HG03060 (cell line): ENCODE results near the gene RAPGEF2.
"Not testable (repeated sequence)": the region's sequence is repeated elsewhere in the genome, so short reads cannot be mapped to it uniquely, and the experiment has no call there.

Experiments used
- ATAC-seq: cut with Tn5 transposase; IDR thresholded peaks from one replicate; pipeline ENCODE4 v1.9.1; 2021; ENCODE audit warnings: low read depth, moderate number of reproducible peaks; ENCODE audit not compliant: unreplicated experiment

Gene RAPGEF2

GRCh38 chr4:159349332-159349731 lies 246.5 kb downstream of the RAPGEF2 start:
- no peak for ATAC-seq

GRCh38 chr4:159352609-159353008 lies 249.7 kb downstream of the RAPGEF2 start:
- no peak for ATAC-seq

DNA sequence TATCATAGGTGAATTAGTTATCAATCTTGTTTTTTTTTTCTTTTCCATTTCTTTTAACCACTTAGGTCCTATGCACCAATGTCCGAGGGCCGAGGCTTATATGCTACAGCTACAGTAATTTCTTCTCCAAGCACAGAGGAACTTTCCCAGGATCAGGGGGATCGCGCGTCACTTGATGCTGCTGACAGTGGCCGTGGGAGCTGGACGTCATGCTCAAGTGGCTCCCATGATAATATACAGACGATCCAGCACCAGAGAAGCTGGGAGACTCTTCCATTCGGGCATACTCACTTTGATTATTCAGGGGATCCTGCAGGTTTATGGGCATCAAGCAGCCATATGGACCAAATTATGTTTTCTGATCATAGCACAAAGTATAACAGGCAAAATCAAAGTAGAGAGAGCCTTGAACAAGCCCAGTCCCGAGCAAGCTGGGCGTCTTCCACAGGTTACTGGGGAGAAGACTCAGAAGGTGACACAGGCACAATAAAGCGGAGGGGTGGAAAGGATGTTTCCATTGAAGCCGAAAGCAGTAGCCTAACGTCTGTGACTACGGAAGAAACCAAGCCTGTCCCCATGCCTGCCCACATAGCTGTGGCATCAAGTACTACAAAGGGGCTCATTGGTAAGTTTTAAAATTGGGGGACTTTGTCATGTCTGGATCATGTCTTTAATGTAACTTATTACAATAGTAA lies 250.7 kb downstream of the RAPGEF2 start:
- ATAC-seq: no peak

DNA sequence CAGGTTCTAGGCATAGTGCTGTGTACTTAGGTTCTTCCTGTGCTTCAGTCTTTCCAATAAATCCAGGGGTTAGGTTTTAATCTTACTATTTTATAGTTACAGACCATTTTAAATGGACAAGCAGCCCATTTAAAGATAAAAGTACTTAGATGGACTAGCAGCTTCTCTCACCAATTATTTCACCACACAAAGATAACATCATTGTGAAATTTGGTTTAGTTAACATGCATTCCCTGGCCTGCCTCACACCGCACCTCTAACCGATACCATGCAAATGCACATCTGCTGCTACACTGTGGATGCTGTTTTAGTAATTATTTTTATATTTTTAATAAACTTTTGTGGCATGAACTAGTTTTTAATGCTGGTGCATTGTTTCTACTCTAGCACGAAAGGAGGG lies 252.6 kb downstream of the RAPGEF2 start:
- no peak for ATAC-seq

GRCh38 chr4:159357350-159357749 lies 254.5 kb downstream of the RAPGEF2 start:
- no peak for ATAC-seq

GRCh38 chr4:159358226-159358625 lies 255.3 kb downstream of the RAPGEF2 start:
- ATAC-seq: no peak

DNA sequence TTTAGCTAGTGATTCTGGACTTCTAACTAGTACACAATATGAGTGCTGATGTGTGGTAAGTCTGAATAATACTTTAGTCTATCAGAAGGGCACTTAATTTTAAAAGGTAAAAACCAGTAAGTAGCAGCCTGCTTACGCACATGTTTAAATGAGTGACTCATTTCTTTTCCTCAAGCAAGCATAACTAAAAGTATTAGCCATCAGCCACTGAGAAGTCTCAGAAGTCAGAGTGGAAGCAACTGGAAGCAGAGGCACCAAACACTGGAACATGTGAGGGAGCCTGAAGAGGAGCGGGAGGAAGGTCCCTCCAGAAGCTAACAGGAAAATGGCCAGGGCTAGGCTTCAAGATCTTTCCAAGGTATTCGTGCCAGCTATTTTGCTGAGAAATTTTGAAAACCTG lies 257.7 kb downstream of the RAPGEF2 start:
- ATAC-seq: no peak

GRCh38 chr4:159363361-159363760 lies 260.5 kb downstream of the RAPGEF2 start:
- no peak for ATAC-seq

DNA sequence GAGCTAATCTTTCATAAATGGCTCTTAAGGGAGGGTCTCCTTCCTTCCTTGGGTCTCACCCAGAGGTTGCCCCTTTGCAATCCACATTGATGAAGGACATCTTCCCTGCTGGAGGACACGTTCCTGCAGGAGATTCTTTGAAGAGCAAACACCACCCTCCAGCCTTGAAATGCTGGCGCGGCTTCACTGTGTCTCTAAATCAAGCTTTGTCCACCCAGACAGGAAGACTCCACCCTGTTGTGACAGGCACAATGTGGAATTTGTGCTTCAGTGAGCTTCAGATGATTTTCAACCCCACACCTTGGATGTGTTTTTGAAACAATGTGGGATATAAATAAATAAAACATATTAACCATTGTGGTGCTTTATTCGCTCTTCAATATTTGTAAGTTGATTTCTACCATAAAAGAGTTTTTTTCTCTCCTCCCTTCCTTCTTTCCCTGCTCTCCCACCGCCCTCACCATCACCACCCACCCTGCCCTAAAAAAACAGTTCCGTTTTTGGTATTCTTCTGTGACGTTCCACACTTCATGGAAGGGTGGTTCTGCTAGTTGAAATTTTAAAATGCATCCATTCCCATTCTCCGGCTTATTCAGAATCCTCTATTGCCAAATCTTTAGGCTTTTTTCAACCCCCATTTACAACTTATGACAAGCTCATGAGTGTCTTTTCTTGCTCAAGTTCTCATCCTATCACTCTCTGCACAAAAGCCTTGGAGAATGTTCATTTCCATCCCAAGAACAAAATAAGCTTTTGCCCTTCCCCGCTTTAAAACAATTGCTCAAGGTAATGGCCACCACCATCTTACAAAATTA lies 264.3 kb downstream of the RAPGEF2 start:
- ATAC-seq: no peak

- peak; percentile 61 for ATAC-seq
These were observed 264.9 kb downstream of the RAPGEF2 start for GRCh38 chr4:159367781-159368080.

DNA sequence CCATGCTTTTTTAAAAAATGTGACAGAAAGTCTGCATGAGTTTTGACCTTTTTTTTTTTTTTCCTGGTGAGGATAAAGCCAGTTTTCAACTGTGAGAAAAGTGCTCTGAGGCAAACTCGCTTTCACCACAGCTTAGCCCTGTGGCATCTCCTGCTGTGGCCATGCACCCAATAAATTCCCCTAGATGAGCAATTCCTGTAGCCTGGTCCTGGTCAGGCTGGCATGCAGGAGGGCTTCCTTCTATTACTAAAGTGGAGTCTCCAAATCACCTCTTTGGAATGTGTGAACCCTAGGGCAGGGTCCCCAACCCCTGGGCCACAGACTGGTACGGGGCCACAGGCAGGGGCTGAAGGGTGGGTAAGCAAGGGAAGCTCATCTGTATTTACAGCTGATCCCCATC lies 265.4 kb downstream of the RAPGEF2 start:
- ATAC-seq: no peak

DNA sequence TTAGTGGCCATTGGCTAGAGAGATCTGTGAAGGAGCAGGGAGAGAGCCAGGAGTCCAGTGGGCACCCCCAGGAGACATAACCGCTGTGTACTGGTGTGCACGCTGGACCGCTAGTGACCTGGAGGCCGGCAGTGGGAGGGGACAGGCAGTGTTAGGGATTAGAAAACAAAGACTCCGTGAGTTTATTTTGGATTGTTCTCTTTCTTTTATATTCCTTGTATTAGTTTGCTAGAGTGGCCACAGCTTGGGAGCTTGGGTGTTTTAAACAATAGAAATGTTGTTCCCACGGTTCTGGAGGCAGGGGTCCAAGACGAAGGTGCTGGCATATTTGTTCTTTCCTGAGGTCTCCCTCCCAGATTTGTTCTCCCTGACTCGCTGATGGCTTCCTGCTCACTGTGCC lies 266.4 kb downstream of the RAPGEF2 start:
- no peak for ATAC-seq

- no peak for ATAC-seq
These were observed 267.4 kb downstream of the RAPGEF2 start for GRCh38 chr4:159370286-159370685.

- ATAC-seq: no peak
These were observed 272.1 kb downstream of the RAPGEF2 start for GRCh38 chr4:159374749-159375530.

GRCh38 chr4:159376289-159376688 lies 273.4 kb downstream of the RAPGEF2 start:
- ATAC-seq: no peak

DNA sequence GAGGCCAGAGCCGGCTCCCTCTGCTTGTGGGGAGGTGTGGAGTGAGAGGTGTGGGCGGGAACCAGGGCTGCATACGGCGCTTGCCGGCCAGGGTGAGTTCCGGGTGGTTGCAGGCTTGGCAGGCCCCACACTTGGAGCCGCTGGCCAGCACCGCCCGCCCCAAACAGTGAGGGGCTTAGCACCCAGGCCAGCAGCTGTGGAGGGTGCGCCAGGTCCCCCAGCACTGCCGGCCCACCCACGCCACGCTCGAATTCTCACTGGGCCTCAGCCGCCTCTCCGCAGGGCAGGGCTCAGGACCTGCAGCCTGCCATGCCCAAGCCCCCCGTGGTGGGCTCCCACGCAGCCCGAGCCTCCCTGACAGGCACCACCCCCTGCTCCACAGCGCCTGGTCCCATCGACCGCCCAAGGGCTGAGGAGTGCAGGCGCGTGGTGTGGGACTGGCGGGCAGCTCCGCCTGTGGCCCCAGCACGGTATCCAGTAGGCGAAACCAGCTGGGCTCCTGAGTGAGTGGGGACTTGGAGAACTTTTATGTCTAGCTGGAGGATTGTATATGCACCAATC lies 275.3 kb downstream of the RAPGEF2 start:
- ATAC-seq: no peak

DNA sequence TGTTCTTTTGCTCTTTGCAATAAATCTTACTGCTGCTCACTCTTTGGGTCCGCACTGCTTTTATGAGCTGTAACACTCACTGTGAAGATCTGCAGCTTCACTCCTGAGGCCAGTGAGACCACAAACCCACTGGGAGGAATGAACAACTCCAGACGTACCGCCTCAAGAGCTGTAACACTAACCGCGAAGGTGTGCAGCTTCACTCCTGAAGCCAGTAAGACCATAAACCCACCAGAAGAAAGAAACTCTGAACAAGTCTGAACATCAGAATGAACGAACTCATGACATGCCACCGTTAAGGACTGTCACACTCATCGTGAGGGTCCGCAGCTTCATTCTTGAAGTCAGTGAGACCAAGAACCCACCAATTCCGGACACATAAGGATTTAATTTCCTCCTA lies 276.2 kb downstream of the RAPGEF2 start:
- not testable (repeated sequence) for ATAC-seq

- no peak for ATAC-seq
These were observed 277.0 kb downstream of the RAPGEF2 start for GRCh38 chr4:159379836-159380235.

DNA sequence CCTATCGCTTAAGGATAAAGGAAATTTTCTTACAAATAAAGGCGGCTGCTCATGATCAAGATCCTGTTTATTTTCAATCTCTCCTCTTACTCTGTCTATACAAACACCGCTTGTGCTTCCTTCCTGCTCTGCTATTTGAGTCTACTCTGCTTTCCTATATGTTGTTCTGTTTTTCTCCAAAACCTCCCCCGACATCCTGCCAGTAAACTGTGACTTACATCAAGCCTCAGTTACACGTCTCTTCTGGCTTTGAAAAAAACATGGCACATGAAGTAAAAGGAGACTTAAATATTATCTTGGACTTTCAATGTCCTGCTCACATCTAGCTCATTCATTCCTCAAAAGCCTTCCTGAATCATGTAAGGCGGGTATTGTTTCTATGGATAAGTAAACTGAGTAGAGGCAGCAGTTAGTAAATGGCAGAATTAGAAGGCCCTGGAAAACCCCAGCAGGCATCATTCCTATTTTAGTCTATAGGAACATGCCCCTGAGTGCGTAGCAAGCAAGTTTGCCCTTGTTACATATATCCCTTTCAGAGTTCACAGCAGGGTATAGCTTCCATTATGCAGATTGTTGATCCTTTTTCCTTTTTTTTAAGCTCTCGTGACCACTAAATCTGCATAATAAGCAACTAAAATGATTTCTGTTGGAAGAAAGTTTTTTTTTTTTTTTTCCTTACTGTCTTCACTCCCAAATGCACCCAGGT lies 280.1 kb downstream of the RAPGEF2 start:
- no peak for ATAC-seq

- no peak for ATAC-seq
These were observed 280.7 kb downstream of the RAPGEF2 start for GRCh38 chr4:159383562-159383931.

GRCh38 chr4:159384017-159384416 lies 281.1 kb downstream of the RAPGEF2 start:
- ATAC-seq: no peak
